Peyer's patch (tissue), 4 donors: ENCODE measurements around the gene DOCK8. TPM values are rescaled to one million over a fixed set of nuclear protein-coding genes. Genes with fewer than 3 reads are reported as not detected.
"Not testable (repeated sequence)": the region's sequence is repeated elsewhere in the genome, so short reads cannot be mapped to it uniquely, and the experiment has no call there.

Experiments
- DNase-seq, 3 donors: peaks; one replicate each; pipeline ENCODE4 v3.0.0-alpha.2; 2017 to 2019
- H3K27ac ChIP-seq, 4 donors: fragments of 200-600 bp; sonication (generic); one replicate each; pipeline ENCODE4 v1.5.1; 2016 to 2019
- H3K27me3 ChIP-seq, 2 donors: fragments of 200-600 bp; sonication (generic); one replicate each; pipeline ENCODE4 v1.5.1; 2019
- H3K36me3 ChIP-seq, 3 donors: fragments of 200-600 bp; sonication (generic); one replicate each; pipeline ENCODE4 v1.5.1; 2016 to 2019
- H3K4me1 ChIP-seq, 4 donors: fragments of 200-600 bp; sonication (generic); one replicate each; pipeline ENCODE4 v1.5.1; 2016 to 2019
- H3K4me3 ChIP-seq, 4 donors: fragments of 200-600 bp; sonication (generic); 1 replicate in 3 of 4; 2 replicates in 1 of 4; pipeline ENCODE4 v1.5.1; 2016 to 2019; ENCODE audit warnings: mild to moderate bottlenecking in 1 of 4
- H3K9me3 ChIP-seq, 4 donors: fragments of 200-600 bp; sonication (generic); one replicate each; pipeline ENCODE4 v1.5.1; 2016 to 2019; ENCODE audit warnings: mild to moderate bottlenecking in 1 of 4
- POLR2A ChIP-seq, 2 donors: fragments of 450-650 bp; IDR thresholded peaks; one replicate each; pipeline ENCODE4 v1.5.1; 2017; ENCODE audit warnings: antibody characterized with exemption in 2 of 2, mild to moderate bottlenecking in 2 of 2, moderate library complexity in 2 of 2
- total RNA-seq, 4 donors: library from RNA; depleted of rRNA; stranded (reverse); fragments of >200 nt; gene quantifications; one replicate each; pipeline ENCODE4 v1.1.0, GENCODE V29; 2016
- TF ChIP-seq, protein P1 (sequence below), 6 experiments: fragments of 450-650 bp in 4 of 6; fragments of 200-600 bp in 2 of 6; sonication (generic) in 1 of 6; IDR thresholded peaks; one replicate each; pipeline ENCODE4 v1.5.1; 2017 to 2019; ENCODE audit warnings: antibody characterized with exemption in 6 of 6, mild to moderate bottlenecking in 3 of 6, moderate library complexity in 1 of 6

The DOCK8 gene
- total RNA-seq, 4 donors from 2014 or later: 14.4 to 119 (median 19.9) TPM

DNA sequence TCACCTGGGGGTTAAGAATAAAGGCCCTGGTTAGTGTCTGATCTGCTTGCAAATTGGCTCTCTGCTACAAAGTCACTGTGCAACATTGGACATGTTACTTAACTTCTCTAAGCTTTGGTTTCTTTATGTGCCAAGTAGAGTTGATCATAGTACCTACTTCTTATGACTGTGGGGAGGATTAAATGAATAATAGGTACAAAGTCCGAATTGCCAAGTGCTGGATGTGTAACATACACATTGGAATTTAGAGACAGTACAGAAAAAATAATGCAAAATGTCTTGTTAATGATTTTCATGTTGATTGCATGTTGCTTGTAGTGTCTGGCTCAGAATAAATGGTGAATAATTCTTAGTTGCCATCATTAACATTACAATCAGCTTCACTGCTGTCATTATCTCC is 2.2 kb downstream of the DOCK8 start:
- Histone ChIP-seq H3K4me3 (peak overlapping the region in 1 of 4 donors; percentile 9), H3K27ac (peak overlapping the region in 1 of 4 donors; percentile 22), H3K36me3 (no peaks in the 10 kb centered on the region), H3K27me3 (no peaks in the 10 kb centered on the region), H3K9me3 (no peaks in the 10 kb centered on the region), H3K4me1 (peaks cover 0 to 13% (median 0%) of the 10 kb centered on the region in 4 donors)
- TF ChIP-seq, protein P1, sequence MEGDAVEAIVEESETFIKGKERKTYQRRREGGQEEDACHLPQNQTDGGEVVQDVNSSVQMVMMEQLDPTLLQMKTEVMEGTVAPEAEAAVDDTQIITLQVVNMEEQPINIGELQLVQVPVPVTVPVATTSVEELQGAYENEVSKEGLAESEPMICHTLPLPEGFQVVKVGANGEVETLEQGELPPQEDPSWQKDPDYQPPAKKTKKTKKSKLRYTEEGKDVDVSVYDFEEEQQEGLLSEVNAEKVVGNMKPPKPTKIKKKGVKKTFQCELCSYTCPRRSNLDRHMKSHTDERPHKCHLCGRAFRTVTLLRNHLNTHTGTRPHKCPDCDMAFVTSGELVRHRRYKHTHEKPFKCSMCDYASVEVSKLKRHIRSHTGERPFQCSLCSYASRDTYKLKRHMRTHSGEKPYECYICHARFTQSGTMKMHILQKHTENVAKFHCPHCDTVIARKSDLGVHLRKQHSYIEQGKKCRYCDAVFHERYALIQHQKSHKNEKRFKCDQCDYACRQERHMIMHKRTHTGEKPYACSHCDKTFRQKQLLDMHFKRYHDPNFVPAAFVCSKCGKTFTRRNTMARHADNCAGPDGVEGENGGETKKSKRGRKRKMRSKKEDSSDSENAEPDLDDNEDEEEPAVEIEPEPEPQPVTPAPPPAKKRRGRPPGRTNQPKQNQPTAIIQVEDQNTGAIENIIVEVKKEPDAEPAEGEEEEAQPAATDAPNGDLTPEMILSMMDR (IDR thresholded peaks at IDR 0.05): no peak
- TF ChIP-seq POLR2A (IDR thresholded peaks at IDR 0.05): no peak
- DNase-seq: no peak

DNA sequence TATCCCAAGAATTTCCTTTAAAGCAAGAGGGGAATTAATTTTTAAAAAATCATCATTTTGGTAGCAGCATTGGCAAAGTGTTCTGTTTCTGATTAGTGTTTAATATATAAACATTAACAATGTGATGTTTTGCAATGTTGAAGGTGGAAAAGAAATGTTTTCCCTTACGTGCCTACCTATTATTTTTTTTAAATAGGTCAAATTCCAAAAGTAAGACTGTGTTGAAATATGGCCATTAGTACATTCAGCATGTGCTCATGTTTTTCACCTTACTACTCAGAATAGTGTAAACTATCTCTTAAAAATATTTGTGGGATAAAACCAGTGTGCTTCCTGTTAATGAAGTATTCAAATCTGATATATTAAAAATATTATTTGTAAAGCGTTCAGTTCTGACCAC is 3.3 kb downstream of the DOCK8 start:
- Histone ChIP-seq H3K4me1 (peaks cover 0 to 17% (median 2%) of the 10 kb centered on the region in 4 donors), H3K27ac (no peak overlapping the region)
- DNase-seq: no peak

DNA sequence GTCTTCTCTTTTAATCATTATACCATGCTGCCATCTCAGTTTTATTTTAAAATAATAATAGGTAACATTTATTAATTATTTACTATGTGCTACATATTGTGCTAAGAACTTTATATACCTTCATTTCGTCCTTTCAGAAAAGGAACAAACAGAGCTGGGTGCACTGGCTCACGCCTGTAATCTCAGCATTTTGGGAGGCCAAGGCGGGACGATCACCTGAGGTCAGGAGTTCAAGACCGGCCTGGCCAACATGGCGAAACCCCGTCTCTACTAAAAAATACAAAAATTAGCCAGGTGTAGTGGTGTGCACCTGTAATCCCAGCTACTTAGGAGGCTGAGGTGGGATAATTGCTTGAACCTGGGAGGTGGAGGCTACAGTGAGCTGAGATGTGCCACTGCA is 4.4 kb downstream of the DOCK8 start:
- not testable (repeated sequence) for H3K27ac ChIP-seq, H3K27me3 ChIP-seq, H3K36me3 ChIP-seq, H3K4me3 ChIP-seq, DNase-seq, H3K9me3 ChIP-seq
- peaks cover 0 to 17% (median 4%) of the 10 kb centered on the region in 4 donors for H3K4me1 ChIP-seq

More for the DNA sequence above, 3.3 kb downstream of the DOCK8 start:
- TF ChIP-seq POLR2A (IDR thresholded peaks at IDR 0.05): no peak
- TF ChIP-seq, protein P1 (IDR thresholded peaks at IDR 0.05): no peak
- Histone ChIP-seq H3K27me3 (no peaks in the 10 kb centered on the region), H3K9me3 (no peaks in the 10 kb centered on the region), H3K36me3 (no peaks in the 10 kb centered on the region), H3K4me3 (no peak overlapping the region)

DNA sequence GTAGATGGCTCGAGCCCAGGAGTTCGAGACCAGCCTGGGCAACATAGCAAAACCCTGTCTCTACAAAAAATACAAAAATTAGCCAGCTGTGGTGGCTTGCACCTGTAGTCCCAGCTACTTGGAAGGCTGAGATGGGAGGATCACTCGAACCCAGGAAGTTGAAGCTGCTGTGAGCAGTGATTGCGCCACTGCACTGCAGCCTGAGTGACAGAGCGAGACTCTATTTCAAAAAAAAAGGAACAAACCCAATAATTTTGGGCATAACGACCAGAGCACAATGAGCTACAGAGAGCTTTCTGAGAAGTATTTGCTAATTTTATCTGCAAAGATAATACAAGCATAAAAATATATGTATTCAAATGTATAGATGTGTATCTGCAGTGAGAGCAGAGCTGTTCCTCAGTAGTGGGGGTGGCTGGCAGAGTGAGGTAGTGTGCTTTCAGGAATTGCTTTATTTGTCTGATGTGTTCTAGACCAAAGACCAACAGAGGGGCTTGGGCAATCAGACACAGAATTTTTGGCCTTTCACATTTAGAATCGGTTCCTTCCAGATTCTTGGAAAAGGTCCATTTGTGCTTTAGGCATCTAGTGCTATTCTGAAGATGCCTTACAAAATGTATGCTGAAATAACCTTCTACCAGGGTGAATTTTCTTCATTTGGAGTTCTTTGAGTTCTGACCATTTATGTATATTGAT is 5.2 kb downstream of the DOCK8 start:
- H3K27ac ChIP-seq: no peak overlapping the region
- no peak for DNase-seq
- H3K36me3 ChIP-seq: no peaks in the 10 kb centered on the region
- H3K4me1 ChIP-seq: peaks cover 0 to 17% (median 6%) of the 10 kb centered on the region in 4 donors
- no peak overlapping the region for H3K4me3 ChIP-seq
- H3K9me3 ChIP-seq: no peaks in the 10 kb centered on the region
- TF ChIP-seq POLR2A (IDR thresholded peaks at IDR 0.05): no peak
- TF ChIP-seq, protein P1 (IDR thresholded peaks at IDR 0.05): no peak
- H3K27me3 ChIP-seq: no peaks in the 10 kb centered on the region

DNA sequence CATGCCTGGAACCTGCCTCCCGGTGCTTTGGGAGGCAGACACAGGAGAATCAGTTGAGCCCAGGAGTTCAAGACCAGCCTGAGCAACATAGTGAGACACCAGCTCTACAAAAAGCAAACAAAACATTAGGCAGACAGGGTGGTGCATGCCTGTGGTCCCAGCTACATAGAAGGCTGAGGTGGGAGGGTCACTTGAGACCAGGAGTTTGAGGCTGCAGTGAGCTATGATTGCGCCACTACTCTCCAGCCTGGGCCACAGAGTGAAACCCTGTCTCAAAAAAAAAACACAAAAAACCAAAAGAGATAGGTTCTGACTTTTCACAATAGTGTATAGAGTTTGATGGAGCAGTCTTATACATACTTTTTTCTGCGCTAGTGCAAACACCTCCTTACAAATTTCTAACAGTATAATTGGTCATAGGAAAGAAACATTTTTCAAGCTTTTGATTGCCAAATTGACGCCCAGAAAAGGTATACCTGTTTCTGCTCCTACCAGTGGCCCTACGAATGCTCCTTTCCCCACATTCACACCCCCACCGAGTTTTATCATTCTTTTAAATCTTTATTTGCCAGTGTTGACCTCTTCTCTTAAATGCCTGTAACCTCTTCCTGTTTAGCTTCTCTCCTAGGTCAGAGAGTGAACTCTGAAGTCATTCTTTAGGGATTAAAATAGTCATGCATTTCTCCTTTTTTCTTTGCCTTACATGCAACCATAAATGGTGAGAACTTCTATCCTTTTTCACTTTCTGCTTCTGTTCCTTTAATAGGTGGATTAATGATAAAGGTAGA is 7.5 kb downstream of the DOCK8 start:
- no peak for DNase-seq
- no peak overlapping the region for H3K4me3 ChIP-seq
- TF ChIP-seq POLR2A (IDR thresholded peaks at IDR 0.05): no peak
- TF ChIP-seq, protein P1 (IDR thresholded peaks at IDR 0.05): no peak
- no peaks in the 10 kb centered on the region for H3K27me3 ChIP-seq
- no peaks in the 10 kb centered on the region for H3K9me3 ChIP-seq
- H3K4me1 ChIP-seq: peaks cover 0 to 12% (median 3%) of the 10 kb centered on the region in 4 donors
- peak overlapping the region in 2 of 4 donors; percentile 1 to 27 for H3K27ac ChIP-seq
- no peaks in the 10 kb centered on the region for H3K36me3 ChIP-seq

DNA sequence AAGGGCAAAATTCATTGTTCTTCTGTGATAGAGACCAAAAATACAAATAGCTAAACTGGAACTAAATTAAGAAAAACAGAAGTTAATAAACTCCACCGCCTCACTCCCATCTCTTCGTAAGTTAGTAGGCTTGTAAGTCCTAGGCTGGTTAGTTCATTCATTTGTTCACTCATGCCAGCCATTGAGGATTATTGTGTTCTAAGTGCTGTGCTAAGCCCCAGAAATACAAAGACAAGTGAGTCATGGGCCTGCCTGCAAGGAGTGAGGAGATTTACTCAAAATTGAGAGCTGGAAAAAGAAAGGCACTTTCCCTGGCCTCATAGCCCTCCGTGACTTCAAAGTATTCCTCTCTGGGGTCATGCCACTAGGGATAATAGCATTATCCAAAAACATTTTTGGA is 8.5 kb downstream of the DOCK8 start:
- no peaks in the 10 kb centered on the region for H3K9me3 ChIP-seq
- no peak for TF ChIP-seq POLR2A (IDR thresholded peaks at IDR 0.05)
- TF ChIP-seq, protein P1 (IDR thresholded peaks at IDR 0.05): no peak
- peaks cover 0 to 12% (median 3%) of the 10 kb centered on the region in 4 donors for H3K4me1 ChIP-seq
- DNase-seq: no peak
- H3K36me3 ChIP-seq: no peaks in the 10 kb centered on the region
- H3K27me3 ChIP-seq: no peaks in the 10 kb centered on the region
- no peak overlapping the region for H3K27ac ChIP-seq
- H3K4me3 ChIP-seq: no peak overlapping the region
